SK-N-SH (cell line): ENCODE measurements around the gene VGLL4.

Experiments
- CHD2 ChIP-seq: fragments of 150-350 bp; IDR thresholded peaks from 2 replicates; pipeline ENCODE4 v1.6.1; 2018; ENCODE audit warnings: low read length; ENCODE audit not compliant: partially characterized antibody
- EP300 ChIP-seq, 2 experiments: IDR thresholded peaks; 2 replicates each; pipeline versions ENCODE4 v1.4.0 to v1.6.1; 2012; ENCODE audit warnings: borderline replicate concordance in 1 of 2, low read depth in 1 of 2, low read length in 1 of 2
- IRF3 ChIP-seq: fragments of 150-350 bp; IDR thresholded peaks from 2 replicates; pipeline ENCODE4 v1.6.1; 2016; ENCODE audit warnings: mild to moderate bottlenecking, low read depth, low read length
- NRF1 ChIP-seq: IDR thresholded peaks from 2 replicates; pipeline ENCODE4 v1.6.1; 2012; ENCODE audit warnings: low read depth, mild to moderate bottlenecking, low read length
- POLR2AphosphoS5 ChIP-seq: IDR thresholded peaks from 2 replicates; pipeline ENCODE4 v1.6.1; 2012; ENCODE audit warnings: low read depth, low read length
- RAD21 ChIP-seq: IDR thresholded peaks from 2 replicates; pipeline ENCODE4 v1.6.1; 2012; ENCODE audit warnings: mild to moderate bottlenecking, low read length
- RCOR1 ChIP-seq: fragments of 150-350 bp; IDR thresholded peaks from 2 replicates; pipeline ENCODE4 v1.6.1; 2017; ENCODE audit warnings: antibody characterized with exemption, low read length
- TAF1 ChIP-seq: IDR thresholded peaks from 2 replicates; pipeline ENCODE4 v1.6.1; 2012; ENCODE audit warnings: low read depth, mild to moderate bottlenecking, low read length, moderate library complexity, borderline replicate concordance
- TCF12 ChIP-seq: IDR thresholded peaks from 2 replicates; pipeline ENCODE4 v1.4.0; 2012
- TF ChIP-seq, protein P1 (sequence below): fragments of 200-600 bp; sonication (generic); IDR thresholded peaks from 2 replicates; pipeline ENCODE4 v1.6.1; 2017; ENCODE audit warnings: antibody characterized with exemption, mild to moderate bottlenecking, moderate library complexity

GRCh38 chr3:11508346-11509172 is 135.2 kb downstream of the VGLL4 start:
- no peak for TF ChIP-seq POLR2AphosphoS5
- TF ChIP-seq, protein P1, sequence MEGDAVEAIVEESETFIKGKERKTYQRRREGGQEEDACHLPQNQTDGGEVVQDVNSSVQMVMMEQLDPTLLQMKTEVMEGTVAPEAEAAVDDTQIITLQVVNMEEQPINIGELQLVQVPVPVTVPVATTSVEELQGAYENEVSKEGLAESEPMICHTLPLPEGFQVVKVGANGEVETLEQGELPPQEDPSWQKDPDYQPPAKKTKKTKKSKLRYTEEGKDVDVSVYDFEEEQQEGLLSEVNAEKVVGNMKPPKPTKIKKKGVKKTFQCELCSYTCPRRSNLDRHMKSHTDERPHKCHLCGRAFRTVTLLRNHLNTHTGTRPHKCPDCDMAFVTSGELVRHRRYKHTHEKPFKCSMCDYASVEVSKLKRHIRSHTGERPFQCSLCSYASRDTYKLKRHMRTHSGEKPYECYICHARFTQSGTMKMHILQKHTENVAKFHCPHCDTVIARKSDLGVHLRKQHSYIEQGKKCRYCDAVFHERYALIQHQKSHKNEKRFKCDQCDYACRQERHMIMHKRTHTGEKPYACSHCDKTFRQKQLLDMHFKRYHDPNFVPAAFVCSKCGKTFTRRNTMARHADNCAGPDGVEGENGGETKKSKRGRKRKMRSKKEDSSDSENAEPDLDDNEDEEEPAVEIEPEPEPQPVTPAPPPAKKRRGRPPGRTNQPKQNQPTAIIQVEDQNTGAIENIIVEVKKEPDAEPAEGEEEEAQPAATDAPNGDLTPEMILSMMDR, result no peak
- no peak for TF ChIP-seq RCOR1
- no peak for TF ChIP-seq NRF1
- no peak for TF ChIP-seq CHD2
- no peak for TF ChIP-seq TAF1
- no peak for TF ChIP-seq EP300 (IDR thresholded peaks at IDR 0.05; ENCODE audit: borderline replicate concordance in 1 of 2, low read depth in 1 of 2, low read length in 1 of 2)
- no peak for TF ChIP-seq IRF3
- no peak for TF ChIP-seq TCF12
- TF ChIP-seq RAD21, result no peak
